GM18517 (cell line): ENCODE results near the gene MYO1D.
"Not testable (repeated sequence)": the region's sequence is repeated elsewhere in the genome, so short reads cannot be mapped to it uniquely, and the experiment has no call there.

Source experiments
- ATAC-seq: cut with Tn5 transposase; IDR thresholded peaks from one replicate; pipeline ENCODE4 v1.9.1; 2021; ENCODE audit warnings: mild to moderate bottlenecking, moderate library complexity; ENCODE audit not compliant: unreplicated experiment

Gene MYO1D

DNA sequence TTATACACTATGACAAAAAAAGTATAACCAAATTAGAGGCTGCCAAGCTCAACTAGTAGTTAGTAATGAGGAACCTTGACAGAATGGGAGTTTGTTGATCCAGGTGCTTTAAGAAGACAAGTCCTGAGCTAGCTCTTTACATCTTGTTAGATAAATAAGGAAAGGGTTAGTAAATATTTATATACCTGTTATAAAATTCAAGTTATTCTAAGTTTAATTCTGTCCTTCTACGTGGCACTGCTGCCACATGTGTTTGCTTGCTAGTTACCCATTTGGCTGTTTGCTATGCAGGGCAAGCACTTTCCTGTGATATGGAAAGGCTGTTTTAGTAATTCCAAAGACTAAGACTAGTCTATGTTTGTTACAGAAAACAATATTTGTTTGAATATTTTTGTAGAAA, 180.5 kb downstream of the MYO1D start:
- ATAC-seq: no peak

DNA sequence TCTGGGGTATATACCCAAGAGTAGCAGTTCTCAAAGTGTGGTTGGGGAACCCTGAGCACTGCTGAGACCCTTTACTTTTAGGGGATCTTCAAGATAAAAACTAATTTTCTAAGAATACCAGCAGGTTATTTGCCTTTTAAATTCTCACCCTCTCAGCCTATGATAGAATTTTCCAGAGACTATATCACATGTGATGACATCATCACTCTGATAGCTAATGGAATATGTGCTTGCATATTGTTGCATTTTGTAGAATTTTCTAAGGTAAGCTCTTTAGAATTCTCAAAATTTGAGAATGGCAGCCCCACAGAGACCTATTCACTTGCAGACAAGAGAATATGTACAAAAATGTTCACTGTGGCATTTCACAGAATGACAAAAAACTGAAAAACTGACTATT, 181.1 kb downstream of the MYO1D start:
- ATAC-seq: no peak

DNA sequence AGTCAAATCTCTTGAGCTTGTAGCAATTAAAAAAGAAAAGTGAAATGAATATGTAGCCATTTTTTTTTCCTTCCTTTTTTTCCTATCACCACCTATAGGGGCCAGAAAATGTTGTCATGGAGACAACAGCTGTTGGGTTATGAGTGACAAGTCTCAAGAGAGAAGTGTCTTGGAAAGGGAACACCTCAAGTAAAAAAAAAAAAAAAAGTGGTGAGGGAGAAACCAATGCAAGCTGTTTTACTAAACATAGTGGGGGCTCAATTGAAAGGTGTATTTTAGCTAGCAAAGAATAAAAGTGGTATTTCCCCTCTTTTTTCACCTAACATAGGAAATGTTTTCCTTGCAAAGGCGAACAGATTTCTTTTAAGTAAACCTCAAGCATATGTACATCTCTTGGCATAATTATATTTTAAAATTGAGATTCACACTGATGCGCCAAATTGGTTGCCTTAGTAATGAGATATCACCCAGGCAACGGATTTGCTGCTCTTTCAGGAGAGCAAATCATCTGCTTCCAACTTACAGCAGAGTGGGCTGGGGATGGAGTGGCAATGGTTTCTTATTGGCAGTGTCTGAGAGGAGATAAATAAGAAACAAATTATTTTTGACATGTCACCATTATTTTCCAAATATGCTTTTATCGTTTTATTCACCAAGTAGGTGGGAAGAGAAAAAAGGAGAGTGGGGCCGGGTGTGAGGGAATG, 183.6 kb downstream of the MYO1D start:
- ATAC-seq: no peak

GRCh38 chr17:32692179-32692578, 184.7 kb downstream of the MYO1D start:
- ATAC-seq: no peak

DNA sequence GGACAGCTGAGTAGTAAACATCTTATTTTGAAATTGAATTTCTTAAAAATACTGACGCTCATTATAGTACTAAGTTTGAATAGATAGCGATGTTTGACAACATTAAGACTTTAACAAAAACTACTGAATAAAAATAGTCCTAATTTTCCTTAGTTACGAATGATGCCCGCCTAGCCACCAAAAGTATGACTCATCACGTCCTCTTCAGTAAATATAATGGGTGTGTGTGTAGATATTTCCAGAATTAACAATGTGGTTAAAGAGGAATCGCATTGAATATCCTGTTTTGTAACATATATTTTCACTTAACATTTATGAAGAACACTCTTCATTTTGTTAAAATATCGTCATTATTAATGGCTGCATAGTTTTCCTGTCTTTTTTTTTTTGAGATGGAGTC, 187.6 kb downstream of the MYO1D start:
- ATAC-seq: no peak

DNA sequence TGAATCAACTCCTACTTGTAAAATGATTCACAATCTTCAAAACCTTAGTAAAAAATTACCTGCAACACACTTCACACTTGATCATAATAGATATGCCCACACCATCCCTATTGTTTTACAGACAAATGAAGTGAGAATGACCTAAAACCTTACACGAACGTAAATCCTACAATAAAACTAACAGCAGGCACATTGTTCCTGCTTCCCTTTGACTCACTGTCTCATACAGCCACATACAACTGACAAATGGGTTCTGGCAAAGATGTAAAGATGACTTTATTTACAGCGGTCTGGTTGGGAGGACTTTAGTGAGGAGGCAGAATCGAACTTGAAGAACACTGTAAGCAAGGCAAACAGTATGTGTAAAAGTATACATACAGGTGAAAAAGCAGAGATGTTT, 188.7 kb downstream of the MYO1D start:
- ATAC-seq: no peak

DNA sequence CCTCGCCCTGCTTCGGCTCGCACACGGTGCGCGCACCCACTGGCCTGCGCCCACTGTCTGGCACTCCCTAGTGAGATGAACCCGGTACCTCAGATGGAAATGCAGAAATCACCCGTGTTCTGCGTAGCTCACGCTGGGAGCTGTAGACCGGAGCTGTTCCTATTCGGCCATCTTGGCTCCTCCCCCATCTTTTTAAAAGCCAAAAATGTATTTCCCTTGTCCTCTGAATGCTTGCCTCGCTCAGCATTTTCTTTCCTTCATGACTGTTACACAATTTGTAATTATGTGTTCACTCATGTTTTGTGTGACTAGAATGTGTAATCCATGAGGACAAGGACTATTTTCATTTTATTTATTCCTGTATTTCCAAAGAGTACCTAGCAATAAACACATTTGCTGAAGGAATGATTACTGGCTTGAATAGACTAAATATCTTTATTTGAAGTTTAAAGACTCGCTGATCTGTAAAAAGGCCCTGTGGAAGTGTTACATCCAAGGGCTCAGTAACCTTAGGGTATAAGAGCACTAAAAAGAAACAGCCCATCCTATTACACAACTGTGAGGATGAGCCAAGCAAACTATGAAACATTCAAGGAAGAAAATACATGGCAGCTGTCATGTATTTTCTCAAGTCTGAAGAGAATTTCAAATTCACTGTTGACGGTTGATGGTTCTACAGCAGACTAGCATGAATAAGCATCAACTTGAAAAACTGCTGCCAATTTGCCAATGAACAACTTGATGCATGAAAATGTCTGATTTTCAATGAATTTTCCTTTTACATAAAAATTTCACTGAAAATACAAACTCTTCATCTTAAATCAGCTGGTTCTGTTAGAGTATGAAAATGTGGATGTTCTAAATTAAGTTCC, 192.6 kb downstream of the MYO1D start:
- no peak for ATAC-seq

- no peak for ATAC-seq
Observed at GRCh38 chr17:32673964-32674363, 203.0 kb downstream of the MYO1D start.

DNA sequence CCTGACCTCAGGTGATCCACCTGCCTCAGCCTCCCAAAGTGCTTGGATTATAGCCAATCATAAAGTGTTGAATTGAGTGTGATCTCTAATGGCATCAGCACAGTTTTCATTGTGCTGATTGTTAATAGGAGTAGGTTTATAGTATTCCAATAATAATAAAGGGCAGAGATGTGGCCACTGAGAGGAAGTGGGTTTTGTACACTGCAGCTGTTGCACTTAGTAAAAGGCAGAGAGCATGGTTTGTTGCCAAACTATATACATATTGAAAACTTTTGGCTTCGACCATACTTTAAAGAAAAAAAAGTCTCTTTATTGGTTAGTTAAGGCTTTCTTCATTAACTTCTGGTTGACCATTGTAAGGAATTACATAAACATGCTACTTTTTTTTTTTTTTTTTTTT, 204.2 kb downstream of the MYO1D start:
- no peak for ATAC-seq

- no peak for ATAC-seq
Observed at GRCh38 chr17:32671896-32672295, 205.0 kb downstream of the MYO1D start.

GRCh38 chr17:32664936-32665583, 211.9 kb downstream of the MYO1D start:
- ATAC-seq: no peak

DNA sequence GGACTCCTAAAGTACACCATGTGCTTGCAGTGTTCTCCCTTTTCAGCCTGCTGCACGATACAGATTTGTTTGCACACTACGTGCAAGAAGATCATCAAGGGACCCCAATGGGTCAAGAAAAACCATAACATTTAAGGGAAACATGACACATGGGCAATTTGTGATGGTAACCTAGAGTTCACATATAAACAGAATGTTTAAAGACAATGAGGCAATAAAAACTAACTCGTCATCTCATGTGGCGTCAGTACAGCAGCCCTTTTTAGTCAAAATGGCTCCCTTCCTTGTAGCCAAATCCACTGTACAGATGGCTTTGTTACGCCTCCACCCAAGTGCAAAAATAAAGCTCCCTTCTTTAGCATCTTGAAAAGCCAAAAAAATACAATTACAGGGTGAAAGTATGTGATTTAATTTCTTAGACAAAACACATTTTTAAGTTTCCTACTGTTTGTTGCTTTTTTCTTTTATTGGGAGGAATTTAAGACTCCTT, 216.4 kb downstream of the MYO1D start:
- no peak for ATAC-seq

DNA sequence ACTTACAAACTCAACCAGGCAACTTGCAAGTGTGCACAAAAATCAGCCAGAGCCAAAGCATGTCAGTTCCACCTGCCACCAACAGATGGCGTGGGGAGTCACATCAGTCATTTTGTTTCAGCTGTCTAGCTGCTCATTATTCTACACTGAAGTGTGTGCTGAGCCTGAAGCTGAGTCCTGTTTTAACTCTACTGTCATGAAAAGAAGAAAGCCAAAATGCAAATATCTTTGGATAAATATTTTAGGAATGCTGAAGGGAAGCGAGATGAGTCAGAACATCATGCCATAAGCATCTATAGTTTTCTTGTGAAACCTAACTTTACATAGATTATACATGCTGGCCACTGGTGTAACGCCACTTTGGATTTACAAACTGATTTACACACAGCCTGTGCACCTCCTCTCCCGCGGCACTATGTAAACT, 217.5 kb downstream of the MYO1D start:
- ATAC-seq: no peak

- no peak for ATAC-seq
Observed at GRCh38 chr17:32658470-32659418, 218.2 kb downstream of the MYO1D start.

DNA sequence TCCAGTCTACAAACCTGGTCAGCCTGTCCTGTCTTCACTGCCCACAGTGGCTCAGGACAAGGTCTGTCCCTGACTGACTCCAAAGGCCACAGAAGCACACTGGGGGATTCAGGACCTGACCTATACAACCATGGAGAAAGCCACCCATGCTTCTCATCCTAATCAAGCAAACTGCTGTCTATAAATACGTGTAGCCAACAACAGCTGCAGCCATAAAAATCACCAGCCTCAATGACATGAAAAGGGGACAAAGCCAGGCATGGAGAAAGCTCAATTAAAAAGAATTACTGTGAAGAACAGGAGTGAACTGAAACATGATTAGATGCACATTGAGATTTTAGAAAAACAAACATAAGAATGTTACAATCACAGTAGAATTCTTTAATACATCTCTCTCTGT, 220.0 kb downstream of the MYO1D start:
- no peak for ATAC-seq

DNA sequence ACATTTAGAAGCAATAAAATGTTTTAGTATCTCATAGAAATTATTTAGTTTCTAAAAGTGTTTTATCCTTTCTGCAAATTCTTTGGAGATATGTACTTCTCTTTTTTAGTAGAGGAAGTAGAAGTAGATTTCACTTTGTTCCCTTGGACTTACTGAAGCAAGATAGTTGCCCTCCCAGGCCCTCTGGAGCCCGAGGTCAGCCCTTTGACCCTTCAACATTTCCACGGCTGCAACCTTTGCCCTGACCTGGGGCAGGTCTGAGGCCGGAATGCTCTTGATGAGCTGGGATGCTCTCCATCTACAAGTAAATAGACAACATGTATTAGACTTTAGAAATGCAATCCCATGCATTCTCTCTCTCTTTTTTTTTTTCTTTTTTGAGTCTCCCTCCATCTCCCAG, 222.6 kb downstream of the MYO1D start:
- ATAC-seq: no peak

GRCh38 chr17:32651084-32651483, 225.8 kb downstream of the MYO1D start:
- ATAC-seq: no peak

GRCh38 chr17:32648450-32648849, 228.5 kb downstream of the MYO1D start:
- no peak for ATAC-seq

DNA sequence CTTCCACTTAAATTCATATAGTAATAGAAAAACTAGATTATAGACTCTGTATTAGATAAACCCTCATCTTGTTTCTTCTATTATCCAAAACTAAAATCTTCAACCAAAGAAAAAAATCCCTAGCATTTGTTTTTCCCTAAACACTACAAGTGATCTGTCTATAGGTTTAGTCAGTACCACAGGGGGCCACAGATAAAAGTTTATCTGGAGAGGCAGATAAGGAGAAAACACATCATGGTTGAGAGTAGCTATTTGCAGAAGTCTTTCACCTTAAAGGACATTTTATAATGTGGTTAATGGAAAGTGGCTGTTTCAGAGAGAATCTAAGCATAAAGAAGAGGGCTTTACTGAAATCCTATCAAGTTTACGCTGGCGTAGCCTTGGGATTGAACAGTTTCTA, 230.0 kb downstream of the MYO1D start:
- no peak for ATAC-seq

GRCh38 chr17:32641514-32641913, 235.4 kb downstream of the MYO1D start:
- not testable (repeated sequence) for ATAC-seq
